TTC549 (cell line): ENCODE results near the gene KCNJ6.
"Not testable (repeated sequence)": the region's sequence is repeated elsewhere in the genome, so short reads cannot be mapped to it uniquely, and the experiment has no call there.

Experiments used
- FAIRE-seq: peaks from 2 replicates; lab custom pipeline; 2012; peaks lifted over from hg19 to GRCh38; lab: Jason Lieb, UNC

KCNJ6 gene

GRCh38 chr21:37767984-37768383 lies 148.3 kb downstream of the KCNJ6 start:
- FAIRE-seq: no peak

- FAIRE-seq: no peak
Observed at GRCh38 chr21:37766129-37766528, 150.1 kb downstream of the KCNJ6 start.

GRCh38 chr21:37765221-37765900 lies 150.9 kb downstream of the KCNJ6 start:
- no peak for FAIRE-seq

GRCh38 chr21:37764691-37765090 lies 151.6 kb downstream of the KCNJ6 start:
- no peak for FAIRE-seq

- FAIRE-seq: no peak
Observed at GRCh38 chr21:37763298-37763697, 153.0 kb downstream of the KCNJ6 start.

GRCh38 chr21:37762606-37763005 lies 153.7 kb downstream of the KCNJ6 start:
- FAIRE-seq: no peak

GRCh38 chr21:37761406-37761805 lies 154.9 kb downstream of the KCNJ6 start:
- not testable (repeated sequence) for FAIRE-seq

GRCh38 chr21:37759777-37760176 lies 156.5 kb downstream of the KCNJ6 start:
- FAIRE-seq: no peak

GRCh38 chr21:37758982-37759381 lies 157.3 kb downstream of the KCNJ6 start:
- FAIRE-seq: no peak

- FAIRE-seq: no peak
Observed at GRCh38 chr21:37757606-37758376, 158.5 kb downstream of the KCNJ6 start.

GRCh38 chr21:37753122-37753599 lies 163.1 kb downstream of the KCNJ6 start:
- no peak for FAIRE-seq

GRCh38 chr21:37751268-37751975 lies 164.8 kb downstream of the KCNJ6 start:
- FAIRE-seq: no peak

- FAIRE-seq: no peak
Observed at GRCh38 chr21:37749132-37749531, 167.1 kb downstream of the KCNJ6 start.

GRCh38 chr21:37748351-37748750 lies 167.9 kb downstream of the KCNJ6 start:
- FAIRE-seq: no peak

- no peak for FAIRE-seq
Observed at GRCh38 chr21:37746849-37747248, 169.4 kb downstream of the KCNJ6 start.

GRCh38 chr21:37744551-37744950 lies 171.7 kb downstream of the KCNJ6 start:
- FAIRE-seq: no peak

GRCh38 chr21:37742532-37742931 lies 173.7 kb downstream of the KCNJ6 start:
- no peak for FAIRE-seq

- no peak for FAIRE-seq
Observed at GRCh38 chr21:37742115-37742514, 174.1 kb downstream of the KCNJ6 start.

GRCh38 chr21:37737996-37738395 lies 178.3 kb downstream of the KCNJ6 start:
- no peak for FAIRE-seq

GRCh38 chr21:37737507-37737906 lies 178.8 kb downstream of the KCNJ6 start:
- no peak for FAIRE-seq

- FAIRE-seq: no peak
Observed at GRCh38 chr21:37734846-37735245, 181.4 kb downstream of the KCNJ6 start.

- FAIRE-seq: no peak
Observed at GRCh38 chr21:37732927-37733326, 183.3 kb downstream of the KCNJ6 start.

- FAIRE-seq: no peak
Observed at GRCh38 chr21:37724201-37724600, 192.1 kb downstream of the KCNJ6 start.
